HepG2 (cell line): ENCODE results near the gene WDR86. TPM values are rescaled to one million over a fixed set of nuclear protein-coding genes. Genes with fewer than 3 reads are reported as not detected.

Experiments
- CEBPZ ChIP-seq: IDR thresholded peaks from 2 replicates; pipeline ENCODE4 v1.6.1; 2012; ENCODE audit warnings: low read length, improper control_type of control experiment
- CENPBD1 ChIP-seq: sonication (generic); formaldehyde crosslinking; IDR thresholded peaks from 2 replicates; pipeline ENCODE4 v1.8.0; 2022; ENCODE audit warnings: missing genetic modification reagents, low read depth, mild to moderate bottlenecking, borderline replicate concordance
- GABPA ChIP-seq, 2 experiments: IDR thresholded peaks; 2 replicates each; pipeline ENCODE4 v1.6.1; 2011 to 2016; ENCODE audit warnings: low read depth in 2 of 2, low read length in 1 of 2, missing biosample characterization in 1 of 2, missing genetic modification characterization in 1 of 2
- NBN ChIP-seq: fragments of 450-650 bp; conservative IDR thresholded peaks from 2 replicates; pipeline ENCODE4 v1.6.1; 2017
- ZFX ChIP-seq: sonication (generic); formaldehyde crosslinking; IDR thresholded peaks from 2 replicates; pipeline ENCODE4 v1.4.0; 2020; ENCODE audit warnings: mild to moderate bottlenecking, low read depth, missing genetic modification reagents, moderate library complexity
- ZNF75D ChIP-seq: sonication (generic); formaldehyde crosslinking; IDR thresholded peaks from 2 replicates; pipeline ENCODE4 v1.8.1; 2023; ENCODE audit warnings: missing genetic modification reagents, mild to moderate bottlenecking, borderline replicate concordance
- ZUFSP ChIP-seq: sonication (generic); formaldehyde crosslinking; IDR thresholded peaks from 2 replicates; pipeline ENCODE4 v1.9.0; 2021; ENCODE audit warnings: missing genetic modification reagents, mild to moderate bottlenecking, borderline replicate concordance
- polyA plus RNA-seq, 8 experiments: library from polyadenylated mRNA; depleted of rRNA in 3 of 8; stranded (reverse) in 7 of 8; unstranded in 1 of 8; fragments of >200 nt; fragmentation: Illumina TruSeq in 4 of 8; extraction: Trizol in 4 of 8; gene quantifications; 2 replicates each; pipeline versions ENCODE4 v1.2.1 to v1.2.3, GENCODE V29; 2011 to 2016; ENCODE audit warnings: low read depth in 4 of 8, missing spikeins in 1 of 8, mixed read lengths in 1 of 8; ENCODE audit not compliant: insufficient read depth in 1 of 8
- total RNA-seq, 5 experiments: library from RNA; depleted of rRNA; stranded (reverse); fragments of >200 nt; fragmentation: Illumina TruSeq; extraction: Trizol; gene quantifications; 2 replicates each; pipeline ENCODE4 v1.2.3, GENCODE V29; 2016; ENCODE audit warnings: low read depth in 1 of 5

Gene WDR86
- total and polyA plus RNA-seq, 2 of the 13 experiments (the other 11 are each of a cell fraction or from before 2014, with no cell fraction given) = 0.11 to 2.9 TPM

GRCh38 chr7:151372612-151373265, 37.1 kb downstream of the WDR86 start (continued):
- no peak for TF ChIP-seq ZUFSP
- no peak for TF ChIP-seq NBN
- no peak for TF ChIP-seq CEBPZ
- no peak for TF ChIP-seq ZNF75D (CRISPR knock-in tag)
- TF ChIP-seq ZFX = no peak
- TF ChIP-seq GABPA (IDR thresholded peaks at IDR 0.05; ENCODE audit: low read depth, low read length) = no peak
- TF ChIP-seq GABPA (CRISPR knock-in tag; IDR thresholded peaks at IDR 0.05; ENCODE audit: low read depth) = no peak
- TF ChIP-seq CENPBD1 (CRISPR knock-in tag) = no peak
